ENCODE measurements around the gene ADAM12.

DNA sequence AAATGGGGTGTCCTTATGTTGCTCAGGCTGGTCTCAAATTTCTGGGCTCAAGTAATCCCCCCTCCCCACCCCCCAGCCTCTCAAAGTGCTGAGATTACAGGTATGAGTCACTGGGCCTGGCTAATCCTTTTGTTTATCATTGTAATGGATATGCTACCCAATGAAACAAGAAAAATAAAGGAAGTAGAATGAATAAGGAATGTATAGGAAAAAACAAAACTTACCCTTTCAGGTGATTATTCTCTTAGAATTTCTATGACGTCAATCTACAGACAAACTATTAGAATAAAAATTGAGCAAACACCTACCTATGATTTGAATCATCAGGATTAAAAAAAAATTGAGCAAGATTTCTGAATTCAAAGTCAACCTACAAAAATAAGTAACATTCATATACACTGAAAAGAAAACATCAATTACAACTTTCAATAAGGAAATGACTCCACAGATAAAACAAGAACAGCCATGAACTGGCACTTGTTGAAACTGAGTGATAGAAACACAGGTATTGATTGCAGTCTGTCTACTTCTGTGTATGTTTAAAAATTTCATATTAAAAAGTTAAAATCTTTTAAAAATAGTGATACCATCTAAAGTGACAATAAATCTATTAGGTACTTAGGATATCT, 12.2 kb downstream of the ADAM12 start:
- TF ChIP-seq POLR2A (IDR thresholded peaks at IDR 0.05; ENCODE audit: low read depth) = no peak
- TF ChIP-seq, protein P1, sequence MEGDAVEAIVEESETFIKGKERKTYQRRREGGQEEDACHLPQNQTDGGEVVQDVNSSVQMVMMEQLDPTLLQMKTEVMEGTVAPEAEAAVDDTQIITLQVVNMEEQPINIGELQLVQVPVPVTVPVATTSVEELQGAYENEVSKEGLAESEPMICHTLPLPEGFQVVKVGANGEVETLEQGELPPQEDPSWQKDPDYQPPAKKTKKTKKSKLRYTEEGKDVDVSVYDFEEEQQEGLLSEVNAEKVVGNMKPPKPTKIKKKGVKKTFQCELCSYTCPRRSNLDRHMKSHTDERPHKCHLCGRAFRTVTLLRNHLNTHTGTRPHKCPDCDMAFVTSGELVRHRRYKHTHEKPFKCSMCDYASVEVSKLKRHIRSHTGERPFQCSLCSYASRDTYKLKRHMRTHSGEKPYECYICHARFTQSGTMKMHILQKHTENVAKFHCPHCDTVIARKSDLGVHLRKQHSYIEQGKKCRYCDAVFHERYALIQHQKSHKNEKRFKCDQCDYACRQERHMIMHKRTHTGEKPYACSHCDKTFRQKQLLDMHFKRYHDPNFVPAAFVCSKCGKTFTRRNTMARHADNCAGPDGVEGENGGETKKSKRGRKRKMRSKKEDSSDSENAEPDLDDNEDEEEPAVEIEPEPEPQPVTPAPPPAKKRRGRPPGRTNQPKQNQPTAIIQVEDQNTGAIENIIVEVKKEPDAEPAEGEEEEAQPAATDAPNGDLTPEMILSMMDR (IDR thresholded peaks at IDR 0.05) = no peak
- TF ChIP-seq POLR2AphosphoS5 (IDR thresholded peaks at IDR 0.05) = no peak
